ENCODE results near the gene NAA35.
"Not testable (repeated sequence)": the region's sequence is repeated elsewhere in the genome, so short reads cannot be mapped to it uniquely, and the experiment has no call there.

Gene NAA35

DNA sequence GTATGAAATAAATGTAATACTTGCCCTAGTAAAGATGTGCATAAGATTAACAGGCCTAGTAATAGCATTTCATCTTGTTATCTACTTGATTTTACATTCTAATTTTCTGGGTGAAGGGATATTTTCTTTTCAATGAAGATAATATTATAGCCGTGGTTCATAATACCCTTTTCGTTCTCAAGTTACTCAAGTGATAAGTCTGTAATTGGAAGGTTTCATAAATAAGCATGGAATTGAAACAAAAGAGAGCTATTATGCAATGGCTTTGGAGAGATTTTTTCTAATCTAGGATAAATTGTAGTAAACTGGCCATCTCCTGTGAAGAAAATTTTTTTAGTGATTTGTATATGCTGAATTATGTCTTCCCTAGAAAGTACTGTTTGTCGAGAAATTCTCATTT, 19.0 kb downstream of the NAA35 start:
- no peak overlapping the region for H3K27ac ChIP-seq
- TF ChIP-seq, protein P1, sequence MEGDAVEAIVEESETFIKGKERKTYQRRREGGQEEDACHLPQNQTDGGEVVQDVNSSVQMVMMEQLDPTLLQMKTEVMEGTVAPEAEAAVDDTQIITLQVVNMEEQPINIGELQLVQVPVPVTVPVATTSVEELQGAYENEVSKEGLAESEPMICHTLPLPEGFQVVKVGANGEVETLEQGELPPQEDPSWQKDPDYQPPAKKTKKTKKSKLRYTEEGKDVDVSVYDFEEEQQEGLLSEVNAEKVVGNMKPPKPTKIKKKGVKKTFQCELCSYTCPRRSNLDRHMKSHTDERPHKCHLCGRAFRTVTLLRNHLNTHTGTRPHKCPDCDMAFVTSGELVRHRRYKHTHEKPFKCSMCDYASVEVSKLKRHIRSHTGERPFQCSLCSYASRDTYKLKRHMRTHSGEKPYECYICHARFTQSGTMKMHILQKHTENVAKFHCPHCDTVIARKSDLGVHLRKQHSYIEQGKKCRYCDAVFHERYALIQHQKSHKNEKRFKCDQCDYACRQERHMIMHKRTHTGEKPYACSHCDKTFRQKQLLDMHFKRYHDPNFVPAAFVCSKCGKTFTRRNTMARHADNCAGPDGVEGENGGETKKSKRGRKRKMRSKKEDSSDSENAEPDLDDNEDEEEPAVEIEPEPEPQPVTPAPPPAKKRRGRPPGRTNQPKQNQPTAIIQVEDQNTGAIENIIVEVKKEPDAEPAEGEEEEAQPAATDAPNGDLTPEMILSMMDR (conservative IDR thresholded peaks at IDR 0.05) = no peak
- TF ChIP-seq ZFX (IDR thresholded peaks at IDR 0.05) = no peak

DNA sequence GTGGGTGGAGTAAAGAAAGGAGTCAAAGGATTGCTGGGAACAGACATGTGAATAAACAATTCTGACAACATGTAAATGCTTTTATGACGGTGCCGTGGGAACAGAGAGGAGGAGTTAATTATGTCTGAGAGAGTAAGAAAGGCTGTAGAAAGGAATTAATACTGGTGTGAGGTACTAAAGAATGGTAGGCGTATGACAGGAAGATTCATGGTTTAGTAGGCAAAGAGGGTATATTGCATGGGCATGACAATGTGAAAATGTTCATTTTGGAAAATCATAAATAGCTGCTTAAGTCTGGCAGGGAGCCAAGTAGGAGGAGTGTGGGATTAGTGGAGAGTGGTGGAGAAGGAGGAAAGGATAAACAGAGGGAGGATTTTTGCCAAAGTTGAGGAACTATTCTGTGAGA, 19.7 kb downstream of the NAA35 start:
- no peak overlapping the region for H3K27ac ChIP-seq
- TF ChIP-seq, protein P1 (conservative IDR thresholded peaks at IDR 0.05) = no peak
- no peak for TF ChIP-seq ZFX (IDR thresholded peaks at IDR 0.05)

DNA sequence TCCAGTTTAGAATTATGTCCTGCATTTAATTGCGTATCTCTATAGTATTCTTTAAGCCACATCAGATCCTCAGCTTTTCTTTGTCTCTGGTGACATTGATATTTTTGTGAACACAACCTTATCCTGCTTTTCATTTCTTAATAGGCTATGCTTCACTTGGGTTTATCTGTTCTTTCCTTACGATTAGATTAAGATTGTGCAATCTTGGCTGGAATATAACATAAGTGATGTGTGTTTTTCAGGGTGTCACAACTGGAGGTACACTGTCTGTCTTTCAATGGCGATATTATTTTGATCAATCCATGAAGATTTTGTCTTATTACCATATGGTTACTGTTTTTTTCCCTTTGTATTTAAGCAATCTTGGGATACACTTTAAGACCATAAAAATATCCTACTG, 23.6 kb downstream of the NAA35 start:
- no peak overlapping the region for H3K27ac ChIP-seq
- TF ChIP-seq, protein P1 (conservative IDR thresholded peaks at IDR 0.05) = no peak
- no peak for TF ChIP-seq ZFX (IDR thresholded peaks at IDR 0.05)

DNA sequence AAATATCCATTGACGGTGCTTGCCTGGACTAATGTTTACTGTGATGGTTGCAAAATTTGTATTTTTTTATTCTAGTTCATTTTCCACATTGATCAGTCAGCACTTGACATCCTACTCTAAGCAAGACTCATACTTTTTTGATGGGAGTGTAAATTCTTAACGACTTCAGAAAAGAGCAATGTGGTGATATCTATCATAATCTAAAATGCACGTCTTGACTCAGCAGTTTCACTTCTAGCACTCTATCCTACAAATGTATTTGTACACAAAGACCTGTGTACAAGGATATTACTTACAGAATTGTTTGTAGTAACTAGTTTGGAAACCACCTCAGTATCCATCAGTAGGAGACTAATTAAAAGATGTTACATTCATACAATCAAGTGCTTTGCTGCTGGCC, 24.0 kb downstream of the NAA35 start:
- no peak for TF ChIP-seq ZFX (IDR thresholded peaks at IDR 0.05)
- TF ChIP-seq, protein P1 (conservative IDR thresholded peaks at IDR 0.05) = no peak
- no peak overlapping the region for H3K27ac ChIP-seq

DNA sequence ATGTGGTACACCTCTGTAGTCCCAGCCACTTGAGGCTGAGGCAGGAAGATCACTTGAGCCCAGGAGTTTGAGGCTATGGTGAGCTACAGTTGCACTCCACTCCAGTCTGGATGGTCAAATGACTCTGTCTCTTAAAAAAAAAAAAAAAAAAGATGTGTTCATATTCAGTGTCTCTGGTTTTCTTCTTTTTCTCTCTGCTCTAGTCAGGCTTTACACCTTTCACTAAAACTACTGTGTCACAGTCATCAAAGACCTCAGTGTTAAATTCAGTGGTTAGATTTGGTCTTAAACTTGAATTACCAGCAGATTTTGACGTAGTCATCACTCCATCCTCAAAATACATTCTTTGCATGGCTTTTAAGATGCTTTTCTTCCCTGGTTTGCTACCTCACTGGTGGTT, 28.8 kb downstream of the NAA35 start:
- TF ChIP-seq, protein P1 (conservative IDR thresholded peaks at IDR 0.05) = no peak
- no peak for TF ChIP-seq ZFX (IDR thresholded peaks at IDR 0.05)

DNA sequence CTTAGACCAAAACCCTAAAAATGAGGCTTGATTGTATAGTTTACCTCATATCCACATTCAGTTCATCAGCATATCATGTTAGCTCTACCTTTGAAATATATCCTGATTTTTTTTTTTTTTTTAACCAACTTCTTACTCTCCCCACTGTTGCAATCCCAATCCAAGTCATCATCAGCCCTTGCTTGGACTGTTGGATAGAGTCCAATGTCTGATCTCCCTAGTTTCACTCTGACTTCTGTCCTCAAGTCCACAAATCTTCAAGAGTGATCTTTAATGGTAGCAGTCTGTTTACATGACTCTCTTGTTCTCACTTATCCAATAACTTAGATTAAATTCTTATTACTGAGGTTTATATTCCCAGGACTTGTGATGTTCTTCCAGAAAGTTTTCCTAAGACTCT, 30.8 kb downstream of the NAA35 start:
- no peak overlapping the region for H3K27ac ChIP-seq
- no peak for TF ChIP-seq ZFX (IDR thresholded peaks at IDR 0.05)
- TF ChIP-seq, protein P1 (conservative IDR thresholded peaks at IDR 0.05) = no peak

More for the DNA sequence above, 28.8 kb downstream of the NAA35 start:
- no peak overlapping the region for H3K27ac ChIP-seq

DNA sequence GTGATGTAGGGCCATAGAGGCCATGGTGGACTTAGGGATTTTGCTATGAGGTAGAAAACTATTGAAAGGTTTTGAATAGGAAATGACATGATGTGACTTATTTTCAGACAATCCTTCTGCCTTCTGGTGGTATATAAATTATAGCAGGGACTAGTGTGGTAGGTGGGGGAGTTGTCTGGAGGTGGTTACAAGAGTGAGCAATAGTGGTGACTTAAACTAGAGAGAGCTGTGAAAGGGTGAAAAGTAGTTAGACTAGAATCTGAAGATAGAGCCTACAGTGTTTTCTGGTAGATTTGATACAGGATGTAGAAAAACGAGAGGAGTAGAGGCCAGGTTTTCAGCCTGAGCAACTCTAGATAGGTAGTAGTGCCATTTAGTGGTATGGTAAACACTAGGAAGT, 32.3 kb downstream of the NAA35 start:
- no peak for TF ChIP-seq ZFX (IDR thresholded peaks at IDR 0.05)
- TF ChIP-seq, protein P1 (conservative IDR thresholded peaks at IDR 0.05) = no peak
- no peak overlapping the region for H3K27ac ChIP-seq

DNA sequence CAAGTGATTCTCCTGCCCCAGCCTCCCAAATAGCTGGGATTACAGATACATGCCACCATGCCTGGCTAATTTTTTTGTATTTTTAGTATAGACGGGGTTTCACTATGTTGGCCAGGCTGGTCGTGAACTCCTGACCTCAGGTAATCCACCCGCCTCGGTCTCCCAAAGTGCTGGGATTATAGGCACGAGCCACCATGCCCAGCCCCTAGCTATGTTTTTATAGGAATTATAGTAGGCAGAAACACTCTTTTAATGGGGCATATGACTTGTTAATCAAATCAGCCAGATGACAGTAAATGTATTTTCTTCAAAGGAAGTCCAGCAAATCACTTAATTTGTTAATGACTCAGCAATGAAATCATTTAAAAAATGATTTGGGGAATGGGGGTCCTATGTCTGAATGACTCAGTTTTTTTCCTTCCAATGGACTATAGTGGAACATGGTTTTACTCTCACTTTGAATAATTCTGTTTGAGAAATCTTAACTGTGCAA, 33.2 kb downstream of the NAA35 start:
- not testable (repeated sequence) for H3K27ac ChIP-seq
